Posterior cingulate gyrus (tissue), 11 donors: ENCODE data around the gene BTNL8.

ENCODE experiments used
- DNase-seq, 10 donors: peaks; one replicate each; pipeline versions ENCODE4 v3.0.0 to v3.0.0-alpha.2; 2020 to 2021; ENCODE audit warnings: mixed read lengths in 3 of 10
- intact Hi-C: fragments of 100-400 bp; cut with DNase I; formaldehyde crosslinking; loops from one replicate; pipeline ENCODE4 v1.15.1; 2023

Gene BTNL8

GRCh38 chr5:180938294-180938693, 39.3 kb downstream of the BTNL8 start:
- no peak for DNase-seq
- intact Hi-C loops = no loop called here

GRCh38 chr5:180950291-180950949, 51.5 kb downstream of the BTNL8 start:
- intact Hi-C loops = no loop called here

GRCh38 chr5:180959661-180960060, 60.7 kb downstream of the BTNL8 start:
- DNase-seq = peak in 2 of 10 donors; percentile 10 to 70
- intact Hi-C loops = no loop called here

More at GRCh38 chr5:180950291-180950949, 51.5 kb downstream of the BTNL8 start:
- DNase-seq = no peak

- no peak for DNase-seq
- intact Hi-C loops = no loop called here
Observed at GRCh38 chr5:180960209-180960608, 61.2 kb downstream of the BTNL8 start.

GRCh38 chr5:180969406-180969805, 70.4 kb downstream of the BTNL8 start:
- peak in 2 of 10 donors; percentile 66 to 68 for DNase-seq
- intact Hi-C loops = no loop called here

GRCh38 chr5:180970336-180970735, 71.4 kb downstream of the BTNL8 start:
- intact Hi-C loops = no loop called here

GRCh38 chr5:180970875-180971274, 71.9 kb downstream of the BTNL8 start:
- intact Hi-C loops = no loop called here
- no peak for DNase-seq

More at GRCh38 chr5:180970336-180970735, 71.4 kb downstream of the BTNL8 start:
- peak in 2 of 10 donors; percentile 59 to 60 for DNase-seq

- intact Hi-C loops = no loop called here
- DNase-seq = no peak
Observed at GRCh38 chr5:180974612-180975315, 75.8 kb downstream of the BTNL8 start.

- no peak for DNase-seq
- intact Hi-C loops = no loop called here
Observed at GRCh38 chr5:180975338-180975737, 76.4 kb downstream of the BTNL8 start.

- DNase-seq = no peak
- intact Hi-C loops = no loop called here
Observed at GRCh38 chr5:180976518-180976917, 77.6 kb downstream of the BTNL8 start.

- DNase-seq = no peak
- intact Hi-C loops = no loop called here
Observed at GRCh38 chr5:180977852-180978251, 78.9 kb downstream of the BTNL8 start.

GRCh38 chr5:180982008-180982741, 83.2 kb downstream of the BTNL8 start:
- no peak for DNase-seq
- intact Hi-C loops = no loop called here

GRCh38 chr5:180988016-180988415, 89.1 kb downstream of the BTNL8 start:
- no peak for DNase-seq
- intact Hi-C loops = no loop called here

- no peak for DNase-seq
- intact Hi-C loops = no loop called here
Observed at GRCh38 chr5:180988592-180988991, 89.6 kb downstream of the BTNL8 start, which contains the start of gene BTNL3. Gene BTNL3 (plus strand): TSS chr5:180988846. CDS start chr5:180989029, 183 bp downstream.

- intact Hi-C loops = no loop called here
- DNase-seq = no peak
Observed at GRCh38 chr5:180990086-180990881, 91.3 kb downstream of the BTNL8 start.

GRCh38 chr5:180990882-180991242, 91.9 kb downstream of the BTNL8 start:
- DNase-seq = no peak

More at GRCh38 chr5:180990882-180991242, 91.9 kb downstream of the BTNL8 start:
- intact Hi-C loops = no loop called here
